IMR-90 (cell line): ENCODE results near the gene TOMM40L. TPM values are rescaled to one million over a fixed set of nuclear protein-coding genes. Genes with fewer than 3 reads are reported as not detected.

ENCODE experiments used
- ATAC-seq: fragments of 200-7000 bp; cut with Tn5 transposase; 2 replicates; pipeline ENCODE4 v1.9.1; 2020; ENCODE audit warnings: low read depth, mild to moderate bottlenecking, moderate library complexity
- BruUV-seq: library from RNA; stranded (reverse); fragments of 400-500 nt; replicated peaks from 2 replicates; lab custom pipeline; 2021; lab: Mats Ljungman, UMichigan
- CTCF ChIA-PET: fragments of 300-600 bp; formaldehyde crosslinking; extraction: SDS; loops from one replicate; lab custom pipeline; 2021; ENCODE audit warnings: antibody characterized with exemption; lab: Yijun Ruan, JAX
- POLR2A ChIA-PET: fragments of 300-600 bp; sonication (Branson Sonifier 250); formaldehyde crosslinking; loops from one replicate; lab custom pipeline; 2022; ENCODE audit warnings: antibody characterized with exemption; ENCODE audit not compliant: unreplicated experiment; lab: Charles Lee
- DNase-seq: peaks from one replicate; pipeline ENCODE4 v3.0.0; 2013
- H2AFZ ChIP-seq: replicated peaks from 2 replicates; pipeline ENCODE3; 2013; ENCODE audit warnings: low read length, mild to moderate bottlenecking; ENCODE audit not compliant: poor library complexity
- H2AK5ac ChIP-seq: 2 replicates; pipeline ENCODE4 v1.6.1; 2013; ENCODE audit warnings: low read depth, low read length, inconsistent platforms
- H2AK9ac ChIP-seq: replicated peaks from 2 replicates; pipeline ENCODE3; 2013; ENCODE audit warnings: mild to moderate bottlenecking, low read depth, low read length, moderate library complexity; ENCODE audit not compliant: poor library complexity
- H2BK120ac ChIP-seq: 2 replicates; pipeline ENCODE4 v1.6.1; 2013; ENCODE audit warnings: low read depth, low read length, inconsistent platforms
- H2BK15ac ChIP-seq: 3 replicates; pipeline ENCODE4 v1.6.1; 2013; ENCODE audit warnings: low read depth, low read length, inconsistent platforms
- H2BK20ac ChIP-seq: 2 replicates; pipeline ENCODE4 v1.6.1; 2013; ENCODE audit warnings: low read depth, mild to moderate bottlenecking, inconsistent platforms, low read length, moderate library complexity
- H2BK5ac ChIP-seq: 2 replicates; pipeline ENCODE4 v1.6.1; 2013; ENCODE audit warnings: mild to moderate bottlenecking, low read depth, low read length, inconsistent platforms; ENCODE audit not compliant: poor library complexity, severe bottlenecking
- H3K14ac ChIP-seq: replicated peaks from 2 replicates; pipeline ENCODE4 v1.6.1; 2013; ENCODE audit warnings: low read depth, low read length, inconsistent platforms
- H3K18ac ChIP-seq: 2 replicates; pipeline ENCODE4 v1.6.1; 2013; ENCODE audit warnings: low read depth, low read length, control low read depth
- H3K23ac ChIP-seq: 2 replicates; pipeline ENCODE4 v1.6.1; 2013; ENCODE audit warnings: low read depth, low read length, inconsistent platforms
- H3K27ac ChIP-seq: 2 replicates; pipeline ENCODE4 v1.5.1; 2013; ENCODE audit warnings: mild to moderate bottlenecking, control low read depth, low read length; ENCODE audit not compliant: insufficient read depth
- H3K27me3 ChIP-seq: 2 replicates; pipeline ENCODE4 v1.6.1; 2013; ENCODE audit warnings: low read length; ENCODE audit not compliant: control insufficient read depth, insufficient read depth
- H3K36me3 ChIP-seq: 2 replicates; pipeline ENCODE4 v1.6.1; 2013; ENCODE audit warnings: low read length, mixed read lengths; ENCODE audit not compliant: control insufficient read depth, insufficient read depth
- H3K4ac ChIP-seq: 2 replicates; pipeline ENCODE4 v1.6.1; 2013; ENCODE audit warnings: low read depth, low read length, inconsistent platforms
- H3K4me1 ChIP-seq: 2 replicates; pipeline ENCODE4 v1.6.1; 2013; ENCODE audit warnings: low read length, mixed read lengths; ENCODE audit not compliant: control insufficient read depth, insufficient read depth
- H3K4me2 ChIP-seq: 2 replicates; pipeline ENCODE4 v1.6.1; 2013; ENCODE audit warnings: low read depth, mild to moderate bottlenecking, control low read depth, low read length, moderate library complexity
- H3K4me3 ChIP-seq: 2 replicates; pipeline ENCODE4 v1.5.1; 2013; ENCODE audit warnings: low read depth, mild to moderate bottlenecking, control low read depth, low read length, moderate library complexity; ENCODE audit not compliant: insufficient read depth
- H3K56ac ChIP-seq: 2 replicates; pipeline ENCODE4 v1.6.1; 2013; ENCODE audit warnings: low read length, inconsistent platforms; ENCODE audit not compliant: insufficient read depth; ENCODE audit errors: extremely low read depth
- H3K79me1 ChIP-seq, 2 experiments: 2 replicates each; pipeline ENCODE4 v1.6.1; 2013; ENCODE audit warnings: low read length in 2 of 2, inconsistent platforms in 1 of 2, low read depth in 1 of 2
- H3K9ac ChIP-seq: 2 replicates; pipeline ENCODE4 v1.6.1; 2013; ENCODE audit warnings: low read depth, low read length, control low read depth
- H3K9me1 ChIP-seq: 2 replicates; pipeline ENCODE4 v1.6.1; 2013; ENCODE audit warnings: low read length, inconsistent platforms; ENCODE audit not compliant: insufficient read depth
- H3K9me3 ChIP-seq: 2 replicates; pipeline ENCODE4 v1.6.1; 2013; ENCODE audit warnings: low read length; ENCODE audit not compliant: control insufficient read depth, insufficient read depth
- H4K20me1 ChIP-seq: 2 replicates; pipeline ENCODE4 v1.6.1; 2013; ENCODE audit warnings: low read length, inconsistent platforms; ENCODE audit not compliant: insufficient read depth
- H4K5ac ChIP-seq: 2 replicates; pipeline ENCODE4 v1.6.1; 2013; ENCODE audit warnings: mild to moderate bottlenecking, low read depth, low read length, control low read depth
- H4K8ac ChIP-seq, 2 experiments: 2 replicates each; pipeline ENCODE4 v1.6.1; 2013; ENCODE audit warnings: low read depth in 2 of 2, low read length in 2 of 2, control low read depth in 1 of 2, inconsistent platforms in 1 of 2
- H4K91ac ChIP-seq: 2 replicates; pipeline ENCODE4 v1.6.1; 2013; ENCODE audit warnings: low read depth, low read length, inconsistent platforms; ENCODE audit not compliant: insufficient read depth
- CEBPB ChIP-seq: IDR thresholded peaks from 2 replicates; pipeline ENCODE4 v1.6.1; 2012; ENCODE audit warnings: low read depth, low read length, improper control_type of control experiment
- MAFK ChIP-seq: IDR thresholded peaks from 2 replicates; pipeline ENCODE4 v1.6.1; 2012; ENCODE audit warnings: low read depth, low read length, improper control_type of control experiment
- MAZ ChIP-seq: IDR thresholded peaks from 2 replicates; pipeline ENCODE4 v1.6.1; 2012; ENCODE audit warnings: low read depth, mild to moderate bottlenecking, low read length, improper control_type of control experiment, moderate library complexity, borderline replicate concordance
- POLR2A ChIP-seq: IDR thresholded peaks from 2 replicates; pipeline ENCODE4 v1.6.1; 2012; ENCODE audit warnings: mild to moderate bottlenecking, low read depth, low read length
- RFX5 ChIP-seq: IDR thresholded peaks from 2 replicates; pipeline ENCODE4 v1.8.0; 2012; ENCODE audit warnings: low read depth, mild to moderate bottlenecking, low read length, moderate library complexity
- WGBS, 2 experiments: methylation state at CpG; one replicate each; pipeline versions ENCODE4 v1.1.5 to v1.1.7; 2013; ENCODE audit warnings: missing lambda C conversion rate in 2 of 2; ENCODE audit not compliant: insufficient read length in 1 of 2; ENCODE audit errors: extremely low coverage in 2 of 2; 5-methylcytosine and 5-hydroxymethylcytosine counted together
- dilution Hi-C: fragments of 300-500 bp; cut with HindIII; formaldehyde crosslinking; loops from one replicate; pipeline ENCODE4 v1.14.3; 2018; ENCODE audit warnings: low sequenced_read_pairs; ENCODE audit not compliant: unreplicated experiment
- in situ Hi-C: fragments of 300-500 bp; cut with MboI; formaldehyde crosslinking; loops from 3 replicates; pipeline ENCODE4 v1.14.3; 2019; ENCODE audit warnings: low sequenced_read_pairs, inconsistent platforms, mixed read lengths
- intact Hi-C: fragments of 100-400 bp; cut with micrococcal nuclease; formaldehyde crosslinking; loops from 2 replicates; pipeline ENCODE4 v1.10.0; 2022
- polyA plus RNA-seq, 3 experiments: library from polyadenylated mRNA; depleted of rRNA; stranded (reverse); fragments of >200 nt; gene quantifications; 2 replicates each; pipeline ENCODE4 v1.2.3, GENCODE V29; 2012; ENCODE audit warnings: low replicate concordance in 1 of 3
- total RNA-seq: library from RNA; depleted of rRNA; stranded (reverse); fragments of >200 nt; gene quantifications from 2 replicates; pipeline ENCODE4 v1.2.3, GENCODE V29; 2012

Gene TOMM40L
- total and polyA plus RNA-seq, 2 of the 4 experiments (the other 2 are of a cell fraction), result 7.7 to 12.5 TPM

DNA sequence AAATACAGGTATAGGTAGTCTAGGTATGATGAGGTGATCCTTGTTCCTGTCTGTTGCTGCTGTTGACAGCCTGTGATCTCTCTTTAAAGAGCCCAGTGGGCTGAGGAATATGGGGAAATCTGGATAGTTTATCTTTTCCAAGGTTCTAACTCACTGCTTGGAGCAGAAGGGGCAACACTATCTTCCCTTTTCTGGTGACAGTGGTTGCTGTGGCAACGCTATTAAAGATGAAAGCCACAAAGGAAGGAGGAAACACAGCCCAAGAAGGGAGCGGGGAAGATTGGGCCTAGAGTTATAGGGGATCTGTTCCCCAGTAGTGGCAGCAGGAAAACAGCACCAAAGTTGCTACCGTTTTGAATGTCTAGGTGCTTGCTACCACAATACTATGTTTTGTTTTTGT lies 41.5 kb downstream of the TOMM40L start:
- Histone ChIP-seq H3K4me2 (no peak overlapping the region), H3K36me3 (no peaks in the 10 kb centered on the region), H2AK5ac (no peak overlapping the region), H4K91ac (no peak overlapping the region), H4K20me1 (no peaks in the 10 kb centered on the region), H2AFZ (no peak overlapping the region), H3K9ac (no peak overlapping the region), H2BK20ac (no peak overlapping the region), H2BK120ac (no peak overlapping the region), H3K23ac (no peak overlapping the region), H2BK5ac (no peak overlapping the region), H3K79me1 (no peaks in the 10 kb centered on the region), H3K4ac (no peak overlapping the region), H4K8ac (no peak overlapping the region), H3K18ac (no peak overlapping the region), H4K5ac (no peak overlapping the region), H3K14ac (no peak overlapping the region), H3K27me3 (peaks cover 3% of the 10 kb centered on the region), H3K27ac (no peak overlapping the region), H3K4me3 (no peak overlapping the region), H3K9me1 (no peaks in the 10 kb centered on the region), H3K4me1 (no peaks in the 10 kb centered on the region), H3K56ac (no peak overlapping the region), H2AK9ac (no peak overlapping the region), H3K9me3 (no peaks in the 10 kb centered on the region), H2BK15ac (no peak overlapping the region)
- dilution Hi-C loops (no loop called here), intact Hi-C loops (no loop called here), in situ Hi-C loops (no loop called here)
- CTCF ChIA-PET, result no interaction called here
- DNase-seq (no peak), ATAC-seq (no peak)
- no CpG with 5 or more reads among the region's 3 CpGs for WGBS, 2 experiments
- TF ChIP-seq MAFK (no peak), RFX5 (no peak), MAZ (no peak), CEBPB (no peak), POLR2A (no peak)
- POLR2A ChIA-PET, result no interaction called here
- BruUV-seq, result no TSS peak
